Measurements from ENCODE around the gene HNRNPH3.

DNA sequence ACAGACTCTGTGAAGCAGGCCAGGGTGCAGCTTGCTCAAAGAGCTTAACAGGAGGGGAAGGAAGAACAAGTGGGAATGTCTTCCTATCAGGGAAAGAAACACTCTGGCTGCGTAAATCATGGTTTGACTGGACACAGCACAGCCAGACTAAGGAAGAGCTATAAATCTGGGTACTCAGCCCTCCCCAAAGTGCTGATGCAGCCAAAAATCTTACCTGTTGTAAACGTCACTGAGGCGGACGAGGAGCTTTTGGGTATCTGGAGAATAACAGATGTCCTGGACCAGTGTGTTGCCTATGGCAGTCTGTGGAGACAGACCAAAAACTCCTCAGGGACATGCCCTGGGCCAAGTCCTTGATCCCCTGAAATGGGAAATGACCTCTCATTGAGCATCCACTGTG is 43.1 kb upstream of the HNRNPH3 start:
- TF ChIP-seq, protein P1, sequence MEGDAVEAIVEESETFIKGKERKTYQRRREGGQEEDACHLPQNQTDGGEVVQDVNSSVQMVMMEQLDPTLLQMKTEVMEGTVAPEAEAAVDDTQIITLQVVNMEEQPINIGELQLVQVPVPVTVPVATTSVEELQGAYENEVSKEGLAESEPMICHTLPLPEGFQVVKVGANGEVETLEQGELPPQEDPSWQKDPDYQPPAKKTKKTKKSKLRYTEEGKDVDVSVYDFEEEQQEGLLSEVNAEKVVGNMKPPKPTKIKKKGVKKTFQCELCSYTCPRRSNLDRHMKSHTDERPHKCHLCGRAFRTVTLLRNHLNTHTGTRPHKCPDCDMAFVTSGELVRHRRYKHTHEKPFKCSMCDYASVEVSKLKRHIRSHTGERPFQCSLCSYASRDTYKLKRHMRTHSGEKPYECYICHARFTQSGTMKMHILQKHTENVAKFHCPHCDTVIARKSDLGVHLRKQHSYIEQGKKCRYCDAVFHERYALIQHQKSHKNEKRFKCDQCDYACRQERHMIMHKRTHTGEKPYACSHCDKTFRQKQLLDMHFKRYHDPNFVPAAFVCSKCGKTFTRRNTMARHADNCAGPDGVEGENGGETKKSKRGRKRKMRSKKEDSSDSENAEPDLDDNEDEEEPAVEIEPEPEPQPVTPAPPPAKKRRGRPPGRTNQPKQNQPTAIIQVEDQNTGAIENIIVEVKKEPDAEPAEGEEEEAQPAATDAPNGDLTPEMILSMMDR (IDR thresholded peaks at IDR 0.05; ENCODE audit: insufficient read depth, low read depth, low read length) = no peak
- no peak for TF ChIP-seq EZH2 (IDR thresholded peaks at IDR 0.05; ENCODE audit: insufficient read depth, low read length)

Measured in astrocyte (in vitro differentiated cells and primary cell).